D721Med (cell line): Measurements from ENCODE around the gene PTF1A.

Experiments
- DNase-seq: peaks from one replicate; pipeline ENCODE4 v3.0.0; 2011; ENCODE audit warnings: low spot score; ENCODE audit not compliant: insufficient read length
- FAIRE-seq: peaks from 2 replicates; lab custom pipeline; 2011; peaks lifted over from hg19 to GRCh38; lab: Jason Lieb, UNC
- CTCF ChIP-seq: IDR thresholded peaks from 2 replicates; pipeline ENCODE4 v1.5.1; 2012; ENCODE audit warnings: mild to moderate bottlenecking, control low read depth; ENCODE audit not compliant: insufficient read depth; ENCODE audit errors: missing control alignments

Gene PTF1A

GRCh38 chr10:23187155-23187554, 5.0 kb upstream of the PTF1A start:
- no peak for TF ChIP-seq CTCF
- DNase-seq: no peak
- no peak for FAIRE-seq

GRCh38 chr10:23189024-23189423, 3.1 kb upstream of the PTF1A start:
- FAIRE-seq: no peak
- TF ChIP-seq CTCF: no peak
- DNase-seq: no peak

GRCh38 chr10:23190872-23191763, 994 bp upstream of the PTF1A start:
- DNase-seq (no peak), FAIRE-seq (no peak)
- no peak for TF ChIP-seq CTCF

- DNase-seq (no peak), FAIRE-seq (no peak)
- no peak for TF ChIP-seq CTCF
These were observed 761 bp downstream of the PTF1A start for GRCh38 chr10:23192712-23193434.

- no peak for DNase-seq
- no peak for TF ChIP-seq CTCF
These were observed 1.4 kb downstream of the PTF1A start for GRCh38 chr10:23193435-23194074.

GRCh38 chr10:23194471-23194965, 2.4 kb downstream of the PTF1A start:
- TF ChIP-seq CTCF: no peak
- FAIRE-seq: no peak
- no peak for DNase-seq

More at GRCh38 chr10:23193435-23194074, 1.4 kb downstream of the PTF1A start:
- no peak for FAIRE-seq
